GM12874 (cell line): ENCODE data around the gene ABO.
"Not testable (repeated sequence)": the region's sequence is repeated elsewhere in the genome, so short reads cannot be mapped to it uniquely, and the experiment has no call there.

Experiments
- CTCF ChIP-seq: IDR thresholded peaks from 2 replicates; pipeline ENCODE4 v1.5.1; 2011; ENCODE audit warnings: low read depth, mild to moderate bottlenecking, control low read depth, low read length, moderate library complexity; ENCODE audit not compliant: insufficient read depth

The ABO gene

GRCh38 chr9:133221177-133221809 lies 53.7 kb downstream of the ABO start:
- TF ChIP-seq CTCF = no peak

DNA sequence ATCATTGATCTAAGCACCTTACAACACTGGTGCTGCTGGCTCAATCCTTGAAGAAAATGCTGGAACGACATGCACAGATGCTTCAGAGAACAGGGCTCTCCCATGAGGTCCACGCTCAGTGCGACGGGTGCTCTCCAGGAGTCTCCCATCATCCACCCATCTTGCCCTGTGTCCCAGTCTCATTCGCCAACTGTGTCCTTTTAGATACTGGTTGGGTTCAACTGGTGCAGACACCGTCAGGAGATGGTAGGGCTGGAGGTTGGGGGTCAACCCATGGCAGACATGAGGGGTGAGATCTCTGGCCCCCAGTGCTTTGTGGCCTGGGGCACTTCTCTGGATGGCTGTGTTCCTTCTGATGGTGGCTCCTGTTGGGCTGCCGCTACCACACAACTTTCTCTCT lies 64.4 kb downstream of the ABO start:
- no peak for TF ChIP-seq CTCF

- no peak for TF ChIP-seq CTCF
These were observed 64.8 kb downstream of the ABO start for GRCh38 chr9:133210202-133210532.

DNA sequence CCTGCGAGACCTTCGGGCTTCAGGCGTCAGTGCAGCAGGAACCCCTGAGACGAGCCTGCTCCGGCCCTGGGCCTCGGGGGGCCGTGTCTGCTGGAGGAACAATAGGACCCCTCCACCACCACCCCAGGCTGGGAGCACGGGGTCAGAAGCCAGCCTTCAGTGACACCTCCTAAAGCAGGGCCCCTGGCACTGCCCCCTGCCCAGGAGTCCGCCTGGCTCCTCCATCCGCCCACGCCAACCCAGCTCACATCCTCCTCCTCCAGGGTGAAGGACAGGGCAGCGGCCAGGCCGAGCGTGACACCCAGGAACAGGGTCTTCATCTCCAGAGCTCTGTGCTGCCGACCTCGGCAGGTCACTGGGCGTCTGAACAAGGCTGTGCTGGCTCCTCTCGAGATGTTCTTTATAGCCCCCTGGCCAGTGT lies 66.1 kb downstream of the ABO start, which contains the start of gene OBP2B:
Gene OBP2B (minus strand): TSS at position 371 of the 421 bp plus-strand sequence. CDS start 51 bp downstream, at position 320.
- not testable (repeated sequence) for TF ChIP-seq CTCF

DNA sequence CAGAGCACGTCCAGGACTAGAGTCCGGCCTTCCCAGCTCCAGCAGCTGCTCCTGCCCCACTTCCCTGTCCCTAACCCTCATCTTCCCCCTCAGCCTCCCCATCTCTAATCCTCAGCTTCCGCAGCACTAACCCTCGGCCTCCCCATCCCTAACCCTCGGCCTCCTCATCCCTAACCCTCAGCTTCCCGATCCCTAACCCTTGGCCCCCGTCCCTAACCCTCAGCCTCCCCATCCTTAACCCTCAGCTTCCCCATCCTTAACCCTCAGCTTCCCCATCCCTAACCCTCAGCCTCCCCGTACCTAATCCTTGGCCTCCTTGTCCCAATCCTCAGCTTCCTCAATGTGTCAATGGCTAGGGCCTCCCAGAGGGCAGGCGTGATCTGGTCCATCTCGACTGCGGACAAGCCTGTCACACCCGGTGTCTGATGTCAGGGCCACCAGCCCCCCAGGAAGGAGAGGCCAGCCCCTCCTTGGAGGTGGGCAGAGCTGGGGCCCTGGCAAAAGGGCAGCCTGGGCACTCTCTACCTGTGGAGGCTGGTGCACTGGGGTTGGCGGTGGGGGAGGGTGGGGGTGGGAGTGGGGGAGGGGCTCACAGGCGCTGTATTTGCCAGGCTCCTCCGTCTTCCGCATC lies 67.3 kb downstream of the ABO start:
- TF ChIP-seq CTCF = no peak

- TF ChIP-seq CTCF = no peak
These were observed 67.9 kb downstream of the ABO start for GRCh38 chr9:133207021-133207531.

DNA sequence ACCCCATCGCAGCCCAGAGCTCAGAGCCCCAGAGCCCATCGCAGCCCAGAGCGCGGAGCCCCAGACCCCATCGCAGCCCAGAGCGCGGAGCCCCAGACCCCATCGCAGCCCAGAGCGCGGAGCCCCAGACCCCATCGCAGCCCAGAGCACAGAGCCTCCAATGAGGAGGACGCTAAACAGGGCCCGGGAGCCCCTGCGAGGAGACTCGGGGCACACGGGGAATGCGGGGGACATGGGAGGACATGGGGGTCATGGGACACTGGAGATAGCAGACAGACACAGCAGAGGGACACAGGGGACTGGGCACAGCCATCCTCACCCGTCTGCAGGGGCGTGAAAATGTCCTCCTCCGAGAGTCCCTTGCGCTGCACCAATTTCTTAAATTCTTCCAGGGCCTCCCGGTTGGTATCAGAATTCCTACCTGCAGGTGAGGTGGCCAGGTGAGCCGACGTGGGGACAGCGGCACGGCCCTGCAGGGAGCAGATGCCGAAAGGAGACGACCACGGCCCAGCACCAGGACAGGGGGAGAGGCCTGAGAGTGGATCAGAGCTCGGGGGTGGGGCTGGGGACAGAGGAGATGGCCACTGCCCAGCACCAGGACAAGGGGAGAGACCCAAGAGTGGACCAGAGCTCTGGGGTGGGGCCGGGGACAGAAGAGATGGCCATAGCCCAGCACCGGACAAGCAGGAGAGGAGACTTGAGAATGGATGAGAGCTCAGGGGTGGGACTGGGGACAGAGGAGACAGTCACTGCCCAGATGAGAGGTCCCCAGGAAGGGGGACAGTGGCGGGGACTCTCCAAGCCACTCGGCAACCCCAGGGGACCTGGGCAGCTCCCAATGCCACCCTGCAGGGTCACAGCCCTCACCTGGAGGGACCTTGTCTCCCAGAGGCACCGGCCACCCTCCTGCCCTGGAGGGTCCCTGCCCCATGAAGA lies 68.7 kb downstream of the ABO start:
- no peak for TF ChIP-seq CTCF
